DMS53 treated with DMSO at 0.1 percent for 48 hours (cell line): ENCODE results near the gene GPR146.

Source experiments
- DNase-seq: peaks from one replicate; lab custom pipeline; 2025; ENCODE audit not compliant: unreplicated experiment; lab: John Stamatoyannopoulos, UW

Gene GPR146

GRCh38 chr7:1090686-1091643 is 46.6 kb downstream of the GPR146 start:
- no peak for DNase-seq

- no peak for DNase-seq
Measured at GRCh38 chr7:1091644-1092027, 47.3 kb downstream of the GPR146 start.

GRCh38 chr7:1092161-1092632 is 47.9 kb downstream of the GPR146 start:
- DNase-seq = no peak

- DNase-seq = no peak
Measured at GRCh38 chr7:1092806-1093501, 48.6 kb downstream of the GPR146 start.

- DNase-seq = no peak
Measured at GRCh38 chr7:1093502-1093843, 49.1 kb downstream of the GPR146 start.

- no peak for DNase-seq
Measured at GRCh38 chr7:1093916-1094508, 49.7 kb downstream of the GPR146 start.

- no peak for DNase-seq
Measured at GRCh38 chr7:1094870-1095269, 50.5 kb downstream of the GPR146 start.

GRCh38 chr7:1095621-1096155 is 51.3 kb downstream of the GPR146 start:
- DNase-seq = no peak

GRCh38 chr7:1096156-1097119 is 52.1 kb downstream of the GPR146 start:
- DNase-seq = no peak

- no peak for DNase-seq
Measured at GRCh38 chr7:1097120-1097504, 52.8 kb downstream of the GPR146 start.

- DNase-seq = no peak
Measured at GRCh38 chr7:1098243-1099153, 54.2 kb downstream of the GPR146 start.

- DNase-seq = no peak
Measured at GRCh38 chr7:1099154-1099542, 54.8 kb downstream of the GPR146 start.

- DNase-seq = no peak
Measured at GRCh38 chr7:1099637-1100036, 55.3 kb downstream of the GPR146 start.

- DNase-seq = no peak
Measured at GRCh38 chr7:1100386-1100785, 56.0 kb downstream of the GPR146 start.

GRCh38 chr7:1100834-1101562 is 56.7 kb downstream of the GPR146 start:
- DNase-seq = no peak

- no peak for DNase-seq
Measured at GRCh38 chr7:1101563-1102431, 57.5 kb downstream of the GPR146 start.

GRCh38 chr7:1103009-1103788 is 58.9 kb downstream of the GPR146 start:
- DNase-seq = no peak
